Panc1 (cell line): ENCODE results near the gene TMEM108.

Source experiments
- CTCF ChIP-seq: fragments of 450-650 bp; IDR thresholded peaks from 2 replicates; pipeline ENCODE4 v1.5.1; 2017; ENCODE audit warnings: mild to moderate bottlenecking
- POLR2AphosphoS5 ChIP-seq: IDR thresholded peaks from 2 replicates; pipeline ENCODE4 v1.6.1; 2012; ENCODE audit warnings: mild to moderate bottlenecking, low read depth, low read length, moderate library complexity
- REST ChIP-seq, 2 experiments: IDR thresholded peaks; 2 replicates each; pipeline ENCODE4 v1.6.1; 2011 to 2012; ENCODE audit warnings: low read depth in 2 of 2, control low read depth in 1 of 2, low read length in 1 of 2, mild to moderate bottlenecking in 1 of 2, moderate library complexity in 1 of 2; ENCODE audit not compliant: insufficient read depth in 1 of 2
- SIN3A ChIP-seq: IDR thresholded peaks from 2 replicates; pipeline ENCODE4 v1.6.1; 2012; ENCODE audit warnings: low read depth, mild to moderate bottlenecking, low read length, moderate library complexity, borderline replicate concordance; ENCODE audit not compliant: insufficient read depth
- TCF7L2 ChIP-seq: IDR thresholded peaks from 2 replicates; pipeline ENCODE4 v1.6.1; 2011; ENCODE audit warnings: mild to moderate bottlenecking, low read depth, low read length, inconsistent platforms

- no peak for TF ChIP-seq POLR2AphosphoS5
- no peak for TF ChIP-seq CTCF
- TF ChIP-seq REST (IDR thresholded peaks at IDR 0.05; ENCODE audit: insufficient read depth in 1 of 2, low read depth in 2 of 2, low read length in 1 of 2), result no peak
- no peak for TF ChIP-seq SIN3A
- no peak for TF ChIP-seq TCF7L2
Observed at GRCh38 chr3:133037436-133037835, 755 bp upstream of the TMEM108 start.
